Kidney tubule cell (primary cell): ENCODE data around the gene WARS2.

ENCODE experiments used
- DNase-seq: peaks from one replicate; pipeline ENCODE4 v3.0.0-alpha.2; 2018; ENCODE audit warnings: low spot score

WARS2 gene

DNA sequence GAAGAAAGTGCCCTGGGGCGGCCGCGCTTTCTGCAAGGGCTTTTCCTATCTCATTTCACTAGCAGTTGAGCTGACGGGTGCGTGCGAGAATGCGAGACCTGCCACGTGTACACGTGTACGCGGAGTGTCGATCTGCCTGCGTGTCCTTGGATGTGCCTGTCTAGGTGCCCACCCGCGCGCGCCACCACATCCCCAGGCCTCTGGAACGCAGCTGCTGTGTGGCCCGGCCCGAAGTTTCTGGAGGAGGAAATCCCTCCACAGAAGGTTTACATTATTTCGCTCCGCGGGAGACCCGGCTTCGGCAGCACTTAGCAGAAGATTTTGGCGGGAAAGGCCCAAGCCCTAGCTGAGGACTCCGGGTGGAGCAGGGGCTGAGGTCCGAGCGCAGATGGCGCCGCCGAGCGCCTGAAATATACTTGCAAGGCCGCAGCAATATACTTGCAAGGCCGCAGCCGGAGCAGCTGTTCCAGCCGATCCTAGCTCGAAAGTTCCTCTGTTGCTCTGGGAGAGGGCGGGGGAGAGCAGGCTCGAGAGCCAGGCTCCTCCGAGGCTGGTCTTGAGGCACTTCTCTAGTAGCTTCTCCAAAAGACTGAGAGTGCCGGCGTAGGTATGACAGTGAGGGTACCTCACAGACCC lies 156.2 kb downstream of the WARS2 start:
- peak; percentile 31 for DNase-seq

DNA sequence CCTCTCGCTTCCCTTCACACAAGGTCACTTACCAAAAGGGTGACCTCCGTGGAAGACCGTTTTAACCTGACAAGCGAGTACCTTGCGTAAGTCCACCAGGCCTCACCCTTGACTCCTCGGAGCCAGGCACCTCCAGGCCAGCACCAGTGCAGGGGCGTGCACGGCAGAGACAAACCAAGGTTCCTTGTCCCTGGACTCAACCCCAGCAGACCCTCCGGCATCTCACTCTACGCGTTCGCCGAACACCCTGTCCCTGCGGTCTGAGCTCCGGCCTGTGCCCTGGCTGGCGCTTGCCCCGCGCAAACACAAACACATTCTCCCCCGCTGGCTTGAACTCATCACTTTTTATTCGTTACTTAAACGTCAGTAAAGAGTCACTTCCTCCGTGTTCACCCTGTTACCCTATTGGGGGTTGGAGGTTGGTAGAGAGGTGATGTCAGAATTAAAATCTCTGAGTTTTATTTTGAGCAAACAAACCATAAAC lies 156.9 kb downstream of the WARS2 start:
- no peak for DNase-seq

DNA sequence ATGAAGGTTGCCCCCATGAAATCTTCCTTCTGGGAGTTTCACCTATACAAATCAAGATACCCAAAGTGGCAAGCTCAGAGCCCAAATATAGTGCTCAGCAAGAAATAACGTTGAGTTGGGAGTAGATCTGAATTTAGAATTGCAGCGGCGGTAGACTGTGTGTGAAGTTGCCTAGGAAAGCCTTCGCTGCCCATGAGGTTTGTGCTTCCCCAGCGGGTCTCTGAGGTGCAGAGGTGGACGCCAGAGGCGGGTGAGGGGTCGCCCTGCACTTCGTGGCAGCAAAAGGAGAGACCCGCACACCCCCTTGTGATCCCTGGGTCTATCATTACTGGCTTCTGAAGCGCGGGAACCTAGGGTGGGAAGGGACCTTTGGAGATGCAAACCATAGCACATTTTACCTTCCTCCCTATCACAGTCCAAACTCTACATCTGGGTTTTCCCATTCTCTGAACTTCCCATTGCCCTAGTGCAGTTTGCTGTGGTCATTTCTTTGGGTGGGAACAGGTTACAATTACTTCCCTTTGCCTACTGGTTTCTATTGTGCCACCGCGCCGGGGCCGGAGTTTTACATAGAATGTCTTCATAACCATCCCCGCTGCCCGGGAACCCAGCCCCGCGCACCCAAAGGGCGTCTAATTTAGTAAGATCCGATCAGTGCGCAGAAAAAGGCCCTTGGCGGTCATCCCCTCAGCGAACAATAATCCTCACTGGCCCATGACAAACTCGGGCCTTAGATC lies 157.5 kb downstream of the WARS2 start:
- DNase-seq, result no peak

DNA sequence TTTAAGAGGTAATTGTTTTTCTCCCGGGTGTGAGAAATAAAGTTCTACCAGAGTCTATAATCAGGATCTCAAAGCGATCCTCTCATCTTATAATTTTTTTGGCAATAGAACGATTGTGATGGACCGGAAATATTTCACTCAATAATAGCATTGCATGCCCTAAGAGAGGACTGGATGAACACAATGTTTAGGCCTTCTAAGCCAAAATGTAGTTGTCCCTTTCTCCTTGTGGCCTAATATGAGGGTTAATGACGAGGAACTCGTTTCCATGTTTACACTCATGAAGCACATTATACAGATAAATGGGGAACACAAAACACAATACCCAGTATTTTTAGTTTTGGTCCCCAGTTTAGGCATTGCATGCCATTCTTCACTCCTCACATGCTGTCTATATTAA lies 158.2 kb downstream of the WARS2 start:
- DNase-seq, result no peak

DNA sequence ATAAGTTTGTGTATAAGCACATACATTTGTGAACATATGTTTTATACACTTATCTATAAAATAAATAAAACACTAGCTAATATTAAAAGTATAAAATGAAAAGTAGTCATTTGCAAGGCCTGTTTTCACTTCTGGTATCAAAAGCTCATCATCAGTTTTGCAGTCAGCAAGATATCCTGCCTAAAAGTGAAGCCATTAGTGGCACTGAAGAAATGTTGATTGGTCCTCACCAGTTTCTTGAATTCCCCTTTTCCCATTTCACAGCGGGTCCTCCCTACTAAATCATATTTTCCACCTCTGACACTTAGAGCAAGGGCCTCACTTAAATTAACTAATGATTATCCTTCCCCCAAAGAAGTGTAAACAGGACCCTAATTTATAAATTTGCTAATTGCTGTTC lies 159.0 kb downstream of the WARS2 start:
- DNase-seq, result no peak
